OCI-LY3 (cell line): Measurements from ENCODE around the gene PPP3CA.

Source experiments
- H2AFZ ChIP-seq: fragments of 200-600, 300-600 bp; shearing (Covaris generic); 2 replicates; pipeline ENCODE4 v1.6.0; 2014; ENCODE audit warnings: antibody characterized with exemption, low read depth, low read length
- H3K27ac ChIP-seq: fragments of 200-600, 300-600 bp; sonication (generic); 2 replicates; pipeline ENCODE4 v1.5.1; 2014; ENCODE audit warnings: mild to moderate bottlenecking, low read length, moderate library complexity, mixed read lengths
- H3K27me3 ChIP-seq: fragments of 200-600, 300-600 bp; sonication (generic); 2 replicates; pipeline ENCODE4 v1.6.1; 2014; ENCODE audit warnings: low read depth, low read length, mixed read lengths
- H3K36me3 ChIP-seq: fragments of 200-600, 300-600 bp; sonication (generic); replicated peaks from 2 replicates; pipeline ENCODE3; 2014; ENCODE audit warnings: low read depth, low read length, mixed read lengths
- H3K4me1 ChIP-seq: fragments of 300-600, 200-600 bp; sonication (generic); 2 replicates; pipeline ENCODE4 v1.6.1; 2014; ENCODE audit warnings: low read length, mixed read lengths
- H3K4me2 ChIP-seq: fragments of 200-600, 300-600 bp; sonication (generic); 2 replicates; pipeline ENCODE4 v1.6.1; 2014; ENCODE audit warnings: low read length, mixed read lengths
- H3K4me3 ChIP-seq: fragments of 300-600, 200-600 bp; sonication (generic); 2 replicates; pipeline ENCODE4 v1.5.1; 2014; ENCODE audit warnings: antibody characterized with exemption, mild to moderate bottlenecking, low read length, moderate library complexity
- H3K79me2 ChIP-seq: fragments of 300-600, 200-600 bp; shearing (Covaris generic); 2 replicates; pipeline ENCODE4 v1.6.1; 2014; ENCODE audit warnings: mild to moderate bottlenecking, low read length, mixed read lengths
- H3K9ac ChIP-seq: fragments of 300-600, 200-600 bp; shearing (Covaris generic); 2 replicates; pipeline ENCODE4 v1.6.0; 2014; ENCODE audit warnings: mild to moderate bottlenecking, low read length, moderate library complexity
- H3K9me3 ChIP-seq: fragments of 200-600, 300-600 bp; shearing (Covaris generic); 2 replicates; pipeline ENCODE4 v1.6.1; 2014; ENCODE audit warnings: low read length, mixed read lengths; ENCODE audit not compliant: insufficient read depth
- H4K20me1 ChIP-seq: fragments of 200-600, 300-600 bp; sonication (generic); 2 replicates; pipeline ENCODE4 v1.6.1; 2016; ENCODE audit warnings: low read length, mixed read lengths; ENCODE audit not compliant: insufficient read depth
- EZH2phosphoT487 ChIP-seq: fragments of 200-600 bp; shearing (Covaris generic); IDR thresholded peaks from 2 replicates; pipeline ENCODE4 v1.6.1; 2018; ENCODE audit warnings: antibody characterized with exemption, mixed run types, low read depth
- TF ChIP-seq, protein P1 (sequence below): fragments of 200-600, 300-600 bp; sonication (generic); IDR thresholded peaks from 2 replicates; pipeline ENCODE4 v1.5.1; 2014; ENCODE audit warnings: antibody characterized with exemption, low read length, low read depth

PPP3CA gene

DNA sequence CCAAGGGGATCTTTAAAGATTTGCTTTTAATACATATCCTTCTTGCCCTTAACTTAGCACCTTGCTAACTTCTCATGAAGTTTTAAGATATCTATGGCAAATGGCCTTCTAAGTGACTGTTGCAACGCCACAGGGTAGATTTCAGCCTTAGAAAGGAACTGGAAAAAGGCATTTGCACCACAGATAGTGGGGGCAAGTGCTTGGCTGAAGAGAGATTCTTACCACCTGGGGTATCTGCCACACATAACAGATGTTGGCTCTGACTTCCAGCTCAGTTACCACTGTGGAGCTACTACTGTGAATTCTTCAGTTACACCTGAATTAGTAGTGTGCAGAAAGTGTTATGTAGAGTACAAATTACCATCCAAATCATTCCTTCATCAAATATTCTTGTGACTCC, 302.6 kb downstream of the PPP3CA start:
- Histone ChIP-seq H3K36me3 (no peaks in the 10 kb centered on the region), H3K9ac (no peak overlapping the region), H4K20me1 (no peaks in the 10 kb centered on the region), H2AFZ (no peak overlapping the region), H3K4me3 (no peak overlapping the region), H3K27me3 (no peaks in the 10 kb centered on the region), H3K27ac (no peak overlapping the region), H3K79me2 (no peaks in the 10 kb centered on the region), H3K4me1 (no peaks in the 10 kb centered on the region), H3K9me3 (no peaks in the 10 kb centered on the region), H3K4me2 (no peak overlapping the region)
- TF ChIP-seq, protein P1, sequence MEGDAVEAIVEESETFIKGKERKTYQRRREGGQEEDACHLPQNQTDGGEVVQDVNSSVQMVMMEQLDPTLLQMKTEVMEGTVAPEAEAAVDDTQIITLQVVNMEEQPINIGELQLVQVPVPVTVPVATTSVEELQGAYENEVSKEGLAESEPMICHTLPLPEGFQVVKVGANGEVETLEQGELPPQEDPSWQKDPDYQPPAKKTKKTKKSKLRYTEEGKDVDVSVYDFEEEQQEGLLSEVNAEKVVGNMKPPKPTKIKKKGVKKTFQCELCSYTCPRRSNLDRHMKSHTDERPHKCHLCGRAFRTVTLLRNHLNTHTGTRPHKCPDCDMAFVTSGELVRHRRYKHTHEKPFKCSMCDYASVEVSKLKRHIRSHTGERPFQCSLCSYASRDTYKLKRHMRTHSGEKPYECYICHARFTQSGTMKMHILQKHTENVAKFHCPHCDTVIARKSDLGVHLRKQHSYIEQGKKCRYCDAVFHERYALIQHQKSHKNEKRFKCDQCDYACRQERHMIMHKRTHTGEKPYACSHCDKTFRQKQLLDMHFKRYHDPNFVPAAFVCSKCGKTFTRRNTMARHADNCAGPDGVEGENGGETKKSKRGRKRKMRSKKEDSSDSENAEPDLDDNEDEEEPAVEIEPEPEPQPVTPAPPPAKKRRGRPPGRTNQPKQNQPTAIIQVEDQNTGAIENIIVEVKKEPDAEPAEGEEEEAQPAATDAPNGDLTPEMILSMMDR: no peak
- no peak for TF ChIP-seq EZH2phosphoT487

DNA sequence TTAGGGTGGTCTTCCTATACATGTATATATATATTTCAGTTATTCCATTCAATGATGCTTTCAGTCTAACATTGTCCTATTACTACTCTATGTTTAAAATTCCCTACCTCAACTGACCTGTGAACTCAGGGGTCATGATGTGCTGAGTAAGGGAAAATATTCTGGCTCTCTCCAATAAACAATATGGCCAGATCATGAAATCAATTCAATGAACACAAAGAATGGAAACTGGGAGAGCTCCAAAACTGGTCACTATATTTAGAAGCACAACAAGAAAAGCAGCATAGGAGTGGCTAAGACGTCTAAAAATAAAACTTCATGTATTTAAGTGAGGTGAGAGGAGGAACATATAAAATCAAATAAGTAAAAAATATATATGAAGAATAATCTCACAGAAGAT, 304.5 kb downstream of the PPP3CA start:
- Histone ChIP-seq H3K4me1 (no peaks in the 10 kb centered on the region), H3K9me3 (no peaks in the 10 kb centered on the region), H2AFZ (no peak overlapping the region), H3K4me2 (no peak overlapping the region), H3K36me3 (peaks cover 3% of the 10 kb centered on the region), H3K27ac (no peak overlapping the region), H3K4me3 (no peak overlapping the region), H4K20me1 (no peaks in the 10 kb centered on the region), H3K79me2 (no peaks in the 10 kb centered on the region), H3K27me3 (no peaks in the 10 kb centered on the region), H3K9ac (no peak overlapping the region)
- no peak for TF ChIP-seq EZH2phosphoT487
- TF ChIP-seq, protein P1: no peak

DNA sequence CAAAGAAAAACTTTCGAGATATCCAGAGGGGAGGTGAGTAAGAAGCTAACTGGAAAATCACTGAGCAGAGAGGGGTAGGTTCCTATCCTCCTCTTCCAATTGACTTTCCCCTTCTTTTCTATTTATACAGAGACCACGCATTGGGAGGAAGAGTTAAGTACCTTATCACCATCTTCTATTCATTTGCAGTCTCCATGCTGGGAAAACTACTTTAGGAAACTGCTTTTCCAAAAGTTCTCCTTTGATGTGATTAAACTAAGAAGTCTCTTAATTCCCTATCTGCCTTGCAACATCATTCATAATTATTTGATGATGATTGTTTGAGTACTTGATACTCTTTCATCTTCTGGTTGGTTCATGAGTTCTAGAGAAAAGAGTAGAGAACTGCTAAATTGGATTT, 306.6 kb downstream of the PPP3CA start:
- no peaks in the 10 kb centered on the region for H4K20me1 ChIP-seq
- no peak overlapping the region for H3K4me3 ChIP-seq
- TF ChIP-seq, protein P1: no peak
- TF ChIP-seq EZH2phosphoT487: no peak
- H2AFZ ChIP-seq: no peak overlapping the region
- no peak overlapping the region for H3K27ac ChIP-seq
- no peaks in the 10 kb centered on the region for H3K4me1 ChIP-seq
- no peak overlapping the region for H3K9ac ChIP-seq
- no peaks in the 10 kb centered on the region for H3K79me2 ChIP-seq
- no peak overlapping the region for H3K4me2 ChIP-seq
- peaks cover 3% of the 10 kb centered on the region for H3K36me3 ChIP-seq
- no peaks in the 10 kb centered on the region for H3K27me3 ChIP-seq
- no peaks in the 10 kb centered on the region for H3K9me3 ChIP-seq

DNA sequence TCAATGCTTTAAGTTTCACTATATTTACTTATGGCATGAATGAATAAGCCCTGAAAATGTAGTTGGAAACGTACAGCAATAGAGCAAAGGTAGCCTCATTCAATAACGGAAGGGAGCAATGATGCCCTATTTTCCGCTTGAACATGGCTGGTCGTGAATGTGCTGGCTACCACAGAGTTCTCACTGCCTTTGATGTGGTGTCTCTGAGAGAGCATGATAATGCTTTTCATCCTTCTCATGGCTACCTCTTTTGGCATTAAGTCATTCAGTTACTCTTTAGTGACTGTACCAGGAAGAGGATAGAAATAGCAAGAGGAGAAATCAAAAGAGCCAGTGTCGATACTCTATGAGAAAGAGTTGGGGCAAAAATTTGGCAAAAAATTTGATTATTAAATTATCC, 308.0 kb downstream of the PPP3CA start:
- no peaks in the 10 kb centered on the region for H3K4me1 ChIP-seq
- TF ChIP-seq, protein P1: no peak
- TF ChIP-seq EZH2phosphoT487: no peak

More for the DNA sequence above, 308.0 kb downstream of the PPP3CA start:
- Histone ChIP-seq H3K9me3 (no peaks in the 10 kb centered on the region), H4K20me1 (no peaks in the 10 kb centered on the region), H3K27ac (no peak overlapping the region), H3K9ac (no peak overlapping the region), H3K27me3 (no peaks in the 10 kb centered on the region), H3K4me2 (no peak overlapping the region), H3K36me3 (peaks cover 3% of the 10 kb centered on the region), H3K4me3 (no peak overlapping the region), H3K79me2 (no peaks in the 10 kb centered on the region), H2AFZ (no peak overlapping the region)
